GM18507 (cell line): ENCODE data around the gene PRPSAP1.
"Not testable (repeated sequence)": the region's sequence is repeated elsewhere in the genome, so short reads cannot be mapped to it uniquely, and the experiment has no call there.

Experiments
- DNase-seq: peaks from one replicate; pipeline ENCODE4 v3.0.0; 2011; ENCODE audit warnings: low read depth; ENCODE audit not compliant: insufficient read length; ENCODE audit errors: extremely low spot score
- FAIRE-seq: peaks from 2 replicates; lab custom pipeline; 2011; peaks lifted over from hg19 to GRCh38; lab: Jason Lieb, UNC

The PRPSAP1 gene

DNA sequence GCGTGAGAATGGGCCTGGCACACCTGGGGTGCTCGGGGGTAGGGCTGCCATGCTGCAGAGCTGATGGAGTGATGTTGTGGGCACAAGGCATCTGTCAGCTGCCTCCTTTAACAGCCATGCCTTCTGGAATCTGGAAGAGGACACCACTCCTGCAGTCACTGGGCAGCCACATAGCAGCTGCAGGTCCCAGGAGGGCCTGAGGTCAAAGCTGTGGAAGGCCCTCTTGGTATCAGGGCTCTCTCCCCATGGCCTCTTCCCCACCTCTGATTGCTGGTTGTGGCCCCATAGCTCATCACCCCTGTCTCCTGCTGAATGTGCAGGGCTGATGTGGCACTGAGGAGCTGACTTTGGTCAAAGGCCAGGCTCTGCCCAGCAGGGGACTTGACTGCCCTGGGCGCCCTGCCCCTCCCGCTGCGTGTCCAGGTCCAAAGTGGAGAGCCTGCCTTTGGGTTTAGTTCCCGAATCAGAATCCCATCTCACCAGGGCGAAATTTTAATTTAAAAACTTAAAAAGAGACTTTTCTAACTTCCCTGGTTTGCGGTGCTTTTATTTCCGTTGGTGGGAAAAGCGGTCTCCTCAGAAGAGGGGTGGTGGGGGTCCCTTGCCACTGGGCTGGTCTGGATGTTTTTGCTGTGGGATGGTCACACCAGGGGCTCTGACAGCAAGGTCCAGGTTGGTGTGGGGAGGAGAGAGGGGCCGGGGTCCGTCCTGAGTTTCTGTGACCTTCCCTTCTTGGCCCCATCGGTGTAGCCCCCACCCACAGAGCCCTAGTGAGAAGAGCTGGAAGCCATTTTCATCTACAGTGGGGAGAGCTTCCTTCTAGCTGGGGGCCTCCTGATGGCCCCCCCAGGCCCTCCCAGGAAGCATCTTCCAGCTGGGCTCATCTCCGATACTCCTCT lies 82.7 kb downstream of the PRPSAP1 start:
- no peak for DNase-seq
- FAIRE-seq = peak; percentile 73

DNA sequence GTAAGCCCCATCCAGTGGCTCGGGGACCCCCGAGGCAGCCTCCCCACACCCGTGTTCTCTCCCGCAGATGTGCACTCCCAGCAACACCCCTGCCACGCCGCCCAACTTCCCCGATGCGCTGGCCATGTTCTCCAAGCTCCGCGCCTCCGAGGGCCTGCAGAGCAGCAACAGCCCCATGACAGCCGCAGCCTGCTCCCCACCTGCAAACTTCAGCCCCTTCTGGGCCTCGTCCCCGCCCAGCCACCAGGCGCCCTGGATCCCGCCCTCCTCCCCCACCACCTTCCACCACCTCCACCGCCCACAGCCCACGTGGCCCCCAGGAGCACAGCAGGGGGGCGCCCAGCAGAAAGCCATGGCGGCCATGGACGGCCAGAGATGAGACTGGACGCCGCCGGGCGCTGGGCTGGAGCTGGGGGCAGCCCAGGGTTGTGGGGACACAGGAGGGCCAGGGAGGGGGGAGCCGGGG lies 83.6 kb downstream of the PRPSAP1 start:
- no peak for FAIRE-seq
- no peak for DNase-seq

DNA sequence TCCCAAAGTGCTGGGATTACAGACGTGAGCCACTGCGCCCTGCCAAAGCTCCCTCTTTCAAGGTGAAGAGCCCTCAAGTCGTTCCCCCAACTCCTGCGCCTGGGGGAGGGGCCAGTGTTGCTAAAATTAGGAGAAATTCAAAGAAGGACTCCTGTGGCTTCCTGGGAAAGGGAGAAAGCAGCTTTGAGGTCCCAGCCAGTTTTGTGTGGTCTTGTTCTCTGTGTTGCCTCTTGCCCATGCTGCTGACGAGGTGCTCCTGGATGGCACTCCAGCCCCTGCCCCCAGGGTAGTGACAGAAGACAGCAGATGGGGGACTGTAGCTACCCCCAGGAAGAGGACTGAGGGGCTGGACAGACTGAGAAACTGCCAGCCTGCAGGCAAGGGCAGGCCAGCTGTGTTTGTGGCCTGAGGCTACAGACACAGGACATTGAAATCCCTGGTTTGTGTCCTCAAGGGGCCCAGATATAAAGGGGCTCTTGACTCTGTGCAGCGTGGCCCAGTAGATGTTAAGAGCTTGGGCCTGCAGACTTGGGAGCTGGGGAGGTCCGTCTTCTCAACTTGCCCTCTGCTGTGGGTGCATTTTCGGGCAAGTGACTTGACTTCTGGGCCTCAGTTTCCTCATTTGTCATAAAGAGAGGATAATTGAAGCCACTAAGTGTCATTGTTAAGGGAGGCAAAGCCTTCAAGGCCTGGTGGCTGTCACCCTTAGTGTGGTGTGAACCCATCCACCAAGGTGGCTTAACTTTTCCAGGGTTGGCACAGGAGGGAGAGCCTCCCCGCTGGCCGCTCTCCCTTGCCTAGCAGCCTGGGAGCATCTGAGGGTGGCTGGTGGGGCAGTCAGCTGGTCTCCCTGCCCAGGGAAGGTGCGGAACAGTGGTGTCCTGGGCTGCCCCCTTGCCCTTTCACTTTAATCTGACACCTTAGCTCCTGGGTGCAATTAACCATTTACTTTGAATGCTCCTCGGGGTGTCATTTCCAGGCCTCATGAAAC lies 84.4 kb downstream of the PRPSAP1 start:
- no peak for DNase-seq
- FAIRE-seq = peak; percentile 62

DNA sequence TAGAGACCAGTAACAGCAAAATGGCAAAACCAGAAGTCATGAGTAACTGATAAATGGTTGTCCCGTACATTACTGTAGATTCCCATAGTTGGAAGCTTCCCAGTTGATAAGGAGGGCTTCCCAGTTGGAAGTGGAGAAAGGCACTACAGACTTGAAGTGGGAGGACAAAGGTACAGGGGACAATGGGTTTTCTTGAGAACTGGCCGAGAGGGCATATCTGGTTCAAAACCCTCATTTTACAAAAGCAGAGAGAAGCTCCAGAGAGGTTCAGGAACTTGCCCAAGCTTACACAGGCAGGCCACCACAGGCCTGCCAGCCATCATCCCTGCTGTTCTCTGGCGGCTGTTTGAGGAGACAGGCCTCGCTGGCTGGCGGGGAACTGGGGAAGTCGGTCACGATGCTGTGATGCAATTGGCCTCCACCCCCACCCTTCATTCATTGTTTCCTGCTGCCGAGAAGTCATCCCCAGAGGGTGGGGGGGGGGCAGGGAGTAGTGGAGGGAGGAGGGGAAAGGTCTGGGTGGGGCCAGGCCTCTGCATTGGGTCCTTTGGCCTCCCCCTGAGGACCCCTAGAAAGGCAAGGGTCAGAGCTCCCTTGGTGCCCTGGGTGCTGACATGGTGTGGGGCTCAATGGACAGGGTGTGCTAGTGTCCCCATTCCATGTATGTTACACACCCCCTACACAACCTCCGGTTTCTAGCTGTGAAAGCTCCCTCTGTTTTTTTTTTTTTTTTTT lies 85.5 kb downstream of the PRPSAP1 start:
- FAIRE-seq (peak; percentile 85), DNase-seq (no peak)

DNA sequence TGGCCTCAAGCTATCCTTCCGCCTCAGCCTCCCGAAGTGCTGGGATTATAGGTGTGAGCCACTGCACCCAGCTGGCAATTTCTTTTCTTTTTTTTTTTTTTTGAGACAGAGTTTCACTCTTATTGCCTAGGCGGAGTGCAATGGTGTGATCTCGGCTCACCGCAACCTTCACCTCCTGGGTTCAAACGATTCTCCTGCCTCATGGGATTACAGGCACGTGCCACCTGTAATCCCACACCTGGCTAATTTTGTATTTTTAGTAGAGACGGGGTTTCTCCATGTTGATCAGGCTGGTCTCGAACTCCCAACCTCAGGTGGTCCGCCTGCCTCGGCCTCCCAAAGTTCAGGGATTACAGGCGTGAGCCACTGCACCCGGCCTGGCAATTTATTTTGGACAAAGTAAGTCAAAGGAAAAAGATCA lies 86.1 kb downstream of the PRPSAP1 start:
- FAIRE-seq = peak; percentile 59
- not testable (repeated sequence) for DNase-seq

DNA sequence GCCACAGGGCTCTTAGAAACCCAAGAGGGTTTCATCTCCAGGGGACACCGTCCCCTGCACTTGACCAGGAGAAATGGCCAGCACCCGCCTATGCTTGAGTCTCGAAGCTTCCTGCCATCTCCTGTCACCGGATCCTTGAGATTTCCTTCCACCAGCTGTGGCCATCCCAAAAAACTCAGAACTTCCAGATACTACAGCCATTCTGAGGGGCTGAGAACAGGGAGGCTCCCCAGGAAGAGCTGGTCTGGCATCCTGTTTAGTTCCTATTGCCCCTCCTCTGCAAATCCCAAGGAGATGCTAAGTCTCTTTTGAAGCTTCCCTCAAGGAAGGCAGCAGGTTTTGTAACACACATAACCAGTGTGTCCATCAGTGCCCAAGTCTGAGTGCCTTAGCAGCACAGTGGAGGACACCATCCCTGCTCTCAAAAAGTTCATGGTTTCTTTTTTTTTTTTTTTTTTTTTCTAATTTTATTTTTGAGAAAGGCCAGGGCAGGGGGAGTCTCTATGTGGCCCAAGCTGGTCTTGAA lies 86.6 kb downstream of the PRPSAP1 start:
- no peak for FAIRE-seq

DNA sequence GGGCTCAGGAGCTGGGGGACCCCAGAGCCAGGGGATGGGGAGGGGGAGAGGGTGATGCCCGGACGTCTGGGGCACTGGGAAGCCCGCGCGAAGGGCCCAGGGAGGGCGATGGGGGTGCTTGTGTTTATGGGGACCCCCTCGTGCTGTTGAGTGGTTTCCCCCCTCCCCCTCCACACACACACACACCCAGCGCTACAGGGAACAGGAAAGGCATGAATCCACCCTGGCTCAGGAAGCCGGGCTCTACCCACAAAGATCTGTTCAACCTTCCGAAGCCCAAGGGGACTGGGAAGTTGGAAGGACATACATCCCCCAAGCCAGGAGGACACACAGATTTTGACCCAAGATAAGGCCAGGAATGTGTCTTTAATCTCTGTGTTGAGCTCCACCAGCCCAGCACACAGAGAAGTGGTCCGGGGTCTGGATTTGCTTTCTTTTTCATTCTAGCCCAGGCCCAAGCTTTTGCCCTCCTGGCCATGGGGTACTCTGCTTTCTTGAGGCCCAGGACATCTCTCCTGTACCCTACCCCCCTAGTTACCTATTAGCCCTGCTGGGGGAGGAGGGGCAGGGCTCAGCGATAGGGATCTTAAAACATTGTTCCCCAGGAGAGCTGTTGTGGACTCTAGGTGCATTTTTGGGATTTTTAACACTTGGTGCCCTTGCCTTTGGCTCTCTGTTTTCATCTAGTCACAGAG lies 87.3 kb downstream of the PRPSAP1 start:
- DNase-seq (no peak), FAIRE-seq (peak; percentile 18)

More for the DNA sequence above, 86.6 kb downstream of the PRPSAP1 start:
- DNase-seq = no peak

DNA sequence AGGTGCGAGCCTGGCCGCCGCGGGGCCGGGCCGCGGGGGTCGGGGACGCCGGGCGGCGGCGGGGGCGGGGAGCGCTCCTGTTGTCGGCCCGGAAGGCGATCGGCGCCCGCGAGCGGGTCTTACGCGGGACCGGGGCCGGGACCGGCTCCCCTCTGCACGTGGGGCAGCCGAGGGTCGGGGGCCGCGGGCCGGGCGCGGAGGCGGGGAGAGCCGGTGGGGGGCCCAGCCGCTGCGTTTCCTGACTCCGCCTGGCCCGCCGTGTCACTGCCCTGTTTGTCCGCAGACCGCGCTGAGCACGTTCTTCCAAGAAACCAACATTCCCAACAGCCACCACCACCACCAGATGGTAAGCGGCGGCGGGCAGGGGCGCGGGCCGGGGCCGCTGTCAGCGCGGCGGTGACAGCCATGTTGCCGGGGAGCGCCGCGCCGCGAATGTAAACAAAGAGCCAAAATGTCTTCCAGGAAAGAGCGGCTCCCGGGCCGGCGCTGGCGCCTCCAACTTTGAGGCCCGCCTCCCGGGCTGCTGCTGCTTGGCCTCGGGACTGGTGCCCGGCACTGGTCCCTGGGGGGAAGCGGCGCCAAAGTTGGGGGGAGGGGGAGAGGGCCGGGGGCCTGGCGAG lies 88.0 kb downstream of the PRPSAP1 start:
- DNase-seq (no peak), FAIRE-seq (no peak)

DNA sequence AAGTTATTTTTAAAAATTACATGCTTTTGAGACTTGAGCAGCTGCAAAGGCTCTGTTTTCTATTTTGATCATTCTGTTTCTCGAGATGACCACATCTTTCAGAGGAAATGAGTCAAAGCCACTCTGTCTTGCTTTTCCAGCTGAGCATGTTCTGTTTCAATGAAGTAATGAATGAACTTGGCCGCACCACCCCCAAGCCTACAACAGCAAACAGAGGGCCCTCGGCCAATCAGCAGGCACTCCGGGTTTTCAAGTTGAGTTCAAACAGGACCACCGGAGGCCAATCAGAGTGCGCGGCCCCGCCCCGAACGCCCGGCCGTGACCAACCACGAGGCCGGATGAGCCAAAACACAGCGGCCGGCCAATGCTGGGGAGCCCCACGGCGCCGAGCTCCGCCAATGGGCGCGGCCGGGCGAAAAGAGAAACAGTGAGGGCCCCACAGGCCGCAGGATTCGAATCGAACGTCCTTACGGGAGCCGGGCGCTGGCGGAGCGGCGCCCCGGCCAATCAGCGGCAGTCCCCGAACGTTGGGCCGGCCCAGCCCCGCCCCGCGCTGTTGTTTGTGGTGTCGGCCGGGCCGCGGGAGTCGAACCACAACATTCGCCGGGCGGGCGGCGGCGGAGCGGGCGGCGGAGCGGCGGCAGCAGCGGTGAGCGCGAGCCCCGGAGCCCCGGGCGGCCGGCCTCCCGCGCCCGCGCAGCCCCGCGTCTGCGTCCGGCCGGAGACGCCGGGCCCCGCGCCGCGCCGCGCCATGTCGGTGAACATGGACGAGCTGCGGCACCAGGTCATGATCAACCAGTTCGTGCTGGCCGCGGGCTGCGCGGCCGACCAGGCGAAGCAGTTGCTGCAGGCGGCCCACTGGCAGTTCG lies 88.7 kb downstream of the PRPSAP1 start, which contains the start of gene UBALD2:
Gene UBALD2, plus strand, starts transcription at position 594 of the 869 bp plus-strand sequence. Its CDS starts 158 bp downstream, at position 752.
- FAIRE-seq (peak; percentile 98), DNase-seq (peak; percentile 75)

DNA sequence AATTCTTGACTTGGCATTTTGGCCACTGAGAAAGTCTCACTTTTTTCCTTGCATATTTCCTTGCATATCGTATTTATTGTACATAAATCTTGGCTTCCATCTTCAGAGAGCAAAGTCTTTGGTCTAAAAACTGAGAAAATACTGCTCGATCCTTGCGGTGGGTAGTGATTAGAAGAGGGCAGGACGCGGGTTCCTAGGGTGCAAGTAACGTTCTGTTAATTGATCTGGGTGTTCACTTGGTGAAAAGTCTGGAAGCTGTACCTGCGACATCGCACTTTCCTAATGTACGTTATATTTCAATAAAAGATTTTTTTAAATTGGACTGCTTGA lies 89.3 kb downstream of the PRPSAP1 start:
- DNase-seq (no peak), FAIRE-seq (no peak)

DNA sequence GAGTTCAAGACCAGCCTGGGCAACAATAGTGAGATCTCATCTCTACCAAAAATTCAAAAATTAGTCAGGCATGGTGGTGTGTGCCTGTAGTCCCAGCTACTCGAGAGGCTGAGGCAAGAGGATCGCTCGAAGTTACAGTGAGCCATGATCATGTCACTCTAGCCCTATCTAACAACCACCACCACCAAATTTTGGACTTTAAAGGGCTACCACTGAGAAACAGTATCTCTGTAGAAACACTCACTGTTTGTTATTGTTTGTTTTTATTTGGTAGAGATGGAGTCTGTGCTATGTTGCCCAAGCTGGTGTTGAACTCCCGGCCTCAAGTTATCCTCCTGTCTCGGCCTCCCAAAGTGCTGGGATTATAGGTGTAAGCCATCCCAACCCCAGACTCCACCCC lies 89.8 kb downstream of the PRPSAP1 start:
- FAIRE-seq (no peak), DNase-seq (no peak)

DNA sequence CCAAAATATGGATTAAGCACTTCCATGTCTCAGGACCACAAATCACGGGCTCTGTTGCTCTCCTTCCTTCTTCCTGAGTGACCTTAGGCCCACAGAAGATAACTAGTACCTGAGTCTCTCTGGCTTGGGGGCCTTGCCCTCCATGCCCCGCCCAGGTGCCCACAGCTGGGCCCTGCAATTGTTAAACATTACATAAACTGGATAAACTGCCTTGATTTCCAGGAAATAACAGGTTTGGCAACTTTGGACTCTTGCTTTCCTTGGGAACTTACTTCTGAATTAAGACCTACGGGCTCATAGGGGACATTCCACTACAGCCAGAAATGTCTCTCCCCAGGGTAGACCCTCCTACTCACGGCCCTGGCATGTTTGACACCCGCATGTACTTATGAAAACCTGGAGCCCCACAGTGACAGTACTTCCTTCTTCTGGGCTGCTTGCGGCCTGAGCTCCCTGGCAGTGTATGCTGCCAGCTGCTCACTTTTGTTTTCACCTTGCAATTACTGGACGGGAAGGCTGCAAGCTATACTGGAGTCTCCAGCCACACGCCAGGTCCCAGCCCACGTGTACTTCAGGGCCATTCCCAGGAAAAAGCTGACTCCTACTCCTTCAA lies 90.9 kb downstream of the PRPSAP1 start:
- FAIRE-seq (peak; percentile 92), DNase-seq (no peak)

DNA sequence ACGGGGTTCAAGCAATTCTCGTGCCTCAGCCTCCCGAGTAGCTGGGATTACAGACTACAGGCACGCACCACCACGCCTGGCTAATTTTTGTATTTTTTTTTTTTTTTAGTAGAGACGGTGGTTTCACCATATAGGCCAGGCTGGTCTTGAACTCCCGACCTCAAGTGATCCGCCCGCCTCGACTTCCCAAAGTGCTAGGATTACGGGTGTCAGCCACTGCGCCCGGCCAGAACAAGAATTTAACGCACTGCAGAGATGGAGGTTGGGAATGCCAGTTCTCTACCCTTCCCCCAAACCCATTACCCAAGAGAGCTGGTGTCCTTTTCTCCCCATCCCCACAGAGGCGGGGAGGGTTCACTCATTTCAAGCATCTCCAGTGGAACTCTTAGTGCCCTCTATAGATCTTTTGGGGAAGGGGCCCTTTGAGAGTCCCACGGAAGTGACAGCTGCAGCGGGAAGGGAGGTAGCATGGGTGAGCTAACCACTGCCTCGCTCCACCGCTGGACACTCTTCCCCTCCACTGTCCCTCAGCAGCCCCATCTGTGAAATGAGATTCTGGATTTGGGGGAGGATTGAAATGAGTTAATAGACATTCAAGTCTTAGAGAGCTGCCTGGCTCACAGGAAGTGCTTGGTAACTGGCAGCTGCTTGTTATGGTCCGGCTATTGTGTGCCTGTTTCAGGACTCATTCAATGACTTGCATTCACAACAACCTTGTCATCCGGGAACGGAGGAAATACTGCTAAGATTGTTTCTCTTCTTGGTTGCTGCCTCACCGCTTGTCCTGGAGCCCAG lies 92.1 kb downstream of the PRPSAP1 start:
- DNase-seq (no peak), FAIRE-seq (peak; percentile 81)

DNA sequence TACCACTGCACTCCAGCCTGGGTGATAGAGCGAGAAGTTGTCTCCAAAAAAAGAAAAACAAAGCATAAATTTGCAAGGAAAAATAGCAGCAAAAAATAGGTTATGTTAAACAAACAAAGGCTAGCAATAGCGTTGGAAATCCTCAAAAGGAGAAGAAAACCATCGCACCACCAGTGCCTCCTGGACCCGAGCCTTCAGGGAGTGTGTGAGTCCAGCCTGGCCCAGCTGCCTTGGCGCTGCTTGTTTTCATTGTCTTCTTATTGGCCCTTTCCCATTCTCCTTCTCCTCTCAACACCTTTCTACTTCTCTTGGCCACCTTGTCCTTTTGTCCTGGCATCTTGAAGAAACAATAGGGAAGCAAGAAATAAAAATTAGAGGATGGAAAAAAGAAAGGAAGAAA lies 93.0 kb downstream of the PRPSAP1 start:
- DNase-seq (no peak), FAIRE-seq (no peak)

DNA sequence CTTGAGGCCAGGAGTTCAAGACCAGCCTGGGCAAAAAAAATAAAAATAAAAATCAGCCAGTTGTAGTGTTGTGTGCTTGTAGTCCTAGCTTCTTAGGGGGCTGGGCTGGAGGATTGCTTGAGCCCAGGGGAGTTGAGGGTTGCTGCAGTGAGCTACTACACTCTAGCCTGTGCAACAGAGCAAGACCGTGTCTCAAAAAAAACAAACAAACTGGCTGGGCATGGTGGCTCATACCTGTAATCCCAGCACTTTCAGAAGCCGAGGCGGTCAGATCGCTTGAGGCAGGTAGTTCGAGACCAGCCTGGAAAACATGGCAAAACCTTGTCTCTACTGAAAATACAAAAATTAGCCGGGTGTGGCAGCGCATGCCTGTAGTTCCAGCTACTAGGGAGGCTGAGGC lies 93.5 kb downstream of the PRPSAP1 start:
- peak; percentile 82 for FAIRE-seq
- DNase-seq = no peak
